Measurements from ENCODE around the gene ESPN. TPM values are rescaled to one million over a fixed set of nuclear protein-coding genes. Genes with fewer than 3 reads are reported as not detected.
"Not testable (repeated sequence)": the region's sequence is repeated elsewhere in the genome, so short reads cannot be mapped to it uniquely, and the experiment has no call there.

Gene ESPN
- total RNA-seq, 4 donors from 2014 or later, result 14.5 to 22.2 (median 18.6) TPM

DNA sequence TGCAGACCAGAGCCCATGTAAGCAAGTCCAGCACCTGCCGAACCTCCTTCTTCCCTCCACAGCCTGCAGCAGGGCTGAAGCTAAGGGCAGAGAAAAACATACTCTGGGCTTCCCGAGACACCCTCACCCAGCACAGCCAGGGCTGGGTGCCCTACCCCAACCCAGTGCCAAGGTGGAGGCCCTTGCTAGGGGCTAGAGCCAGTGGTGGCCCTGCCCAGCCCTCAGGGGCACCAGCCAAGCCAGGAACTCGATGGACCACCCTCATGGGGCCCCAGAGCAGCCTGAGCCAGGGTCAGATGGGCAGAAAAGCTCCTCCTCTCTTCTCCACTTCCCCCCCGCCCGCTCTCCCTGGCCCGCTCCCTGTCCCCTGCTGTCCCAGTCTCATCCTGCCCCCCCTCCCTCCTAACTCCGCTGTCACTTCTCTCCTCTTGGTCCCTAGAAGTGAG, 25.5 kb downstream of the ESPN start:
- no CpG with 5 or more reads among the region's 7 CpGs for WGBS, 2 donors
- H3K9me3 ChIP-seq, result no peaks in the 10 kb centered on the region
- TF ChIP-seq, protein P1, sequence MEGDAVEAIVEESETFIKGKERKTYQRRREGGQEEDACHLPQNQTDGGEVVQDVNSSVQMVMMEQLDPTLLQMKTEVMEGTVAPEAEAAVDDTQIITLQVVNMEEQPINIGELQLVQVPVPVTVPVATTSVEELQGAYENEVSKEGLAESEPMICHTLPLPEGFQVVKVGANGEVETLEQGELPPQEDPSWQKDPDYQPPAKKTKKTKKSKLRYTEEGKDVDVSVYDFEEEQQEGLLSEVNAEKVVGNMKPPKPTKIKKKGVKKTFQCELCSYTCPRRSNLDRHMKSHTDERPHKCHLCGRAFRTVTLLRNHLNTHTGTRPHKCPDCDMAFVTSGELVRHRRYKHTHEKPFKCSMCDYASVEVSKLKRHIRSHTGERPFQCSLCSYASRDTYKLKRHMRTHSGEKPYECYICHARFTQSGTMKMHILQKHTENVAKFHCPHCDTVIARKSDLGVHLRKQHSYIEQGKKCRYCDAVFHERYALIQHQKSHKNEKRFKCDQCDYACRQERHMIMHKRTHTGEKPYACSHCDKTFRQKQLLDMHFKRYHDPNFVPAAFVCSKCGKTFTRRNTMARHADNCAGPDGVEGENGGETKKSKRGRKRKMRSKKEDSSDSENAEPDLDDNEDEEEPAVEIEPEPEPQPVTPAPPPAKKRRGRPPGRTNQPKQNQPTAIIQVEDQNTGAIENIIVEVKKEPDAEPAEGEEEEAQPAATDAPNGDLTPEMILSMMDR (IDR thresholded peaks at IDR 0.05), result no peak
- H3K27me3 ChIP-seq, result peaks cover 9 to 100% (median 17%) of the 10 kb centered on the region in 4 donors
- intact Hi-C loops (cut with DNase I), result no loop called here
- peaks cover 17 to 44% (median 30%) of the 10 kb centered on the region in 3 donors for H3K4me1 ChIP-seq
- H3K36me3 ChIP-seq, result peaks cover 0 to 6% (median 0%) of the 10 kb centered on the region in 3 donors
- no peak overlapping the region for H3K4me3 ChIP-seq
- DNase-seq, result no peak
- H3K27ac ChIP-seq, result no peak overlapping the region

DNA sequence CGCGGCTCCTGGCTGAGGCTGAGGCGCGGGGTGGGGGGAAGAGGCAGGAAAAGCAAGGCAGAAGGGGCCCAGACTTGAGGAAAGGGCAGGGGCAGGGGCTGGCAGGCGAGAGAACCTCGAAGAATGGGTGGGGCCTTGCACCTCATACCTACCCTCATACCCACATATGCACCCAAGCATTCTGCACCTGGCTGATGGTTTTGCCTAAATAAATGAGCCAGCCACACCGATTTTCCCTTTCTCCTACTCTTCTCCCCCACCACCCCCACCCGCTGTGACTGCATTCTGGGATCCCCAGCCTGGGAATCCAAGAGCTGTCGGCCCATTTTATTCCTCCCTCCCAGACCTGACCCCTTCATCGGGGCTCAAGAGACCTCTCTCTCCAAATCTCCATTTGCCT, 25.9 kb downstream of the ESPN start:
- intact Hi-C loops (cut with DNase I); H3K27ac ChIP-seq; H3K9me3 ChIP-seq; H3K36me3 ChIP-seq; H3K4me3 ChIP-seq; DNase-seq: not testable (repeated sequence)
- Histone ChIP-seq H3K27me3 (peaks cover 9 to 100% (median 17%) of the 10 kb centered on the region in 4 donors), H3K4me1 (peaks cover 17 to 49% (median 33%) of the 10 kb centered on the region in 3 donors)
- 50 to 56% methylated on average over 6 to 8 of the region's 10 CpGs for WGBS, 2 donors

DNA sequence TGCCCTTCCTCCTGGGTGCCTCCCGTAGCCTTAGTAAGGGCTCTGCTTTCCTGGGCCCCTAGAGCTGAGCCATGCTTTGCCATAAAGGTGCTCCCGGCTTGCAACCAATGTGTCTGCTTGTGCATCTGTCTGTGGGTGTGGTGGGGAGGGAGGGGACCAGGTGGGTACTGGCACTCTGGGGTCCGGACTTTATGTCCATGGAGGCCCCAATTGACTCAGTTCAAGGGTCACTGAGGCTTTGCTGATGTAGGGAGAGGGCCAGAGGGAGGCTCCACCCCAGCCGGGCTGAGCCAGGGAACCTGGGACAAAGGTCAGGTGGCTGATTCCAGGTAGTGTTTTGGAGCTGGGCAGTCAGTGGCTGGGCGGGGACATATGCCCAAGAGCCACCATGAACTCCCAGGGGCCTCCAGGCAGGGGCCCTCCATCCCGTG, 26.4 kb downstream of the ESPN start:
- H3K36me3 ChIP-seq, result peaks cover 0 to 6% (median 0%) of the 10 kb centered on the region in 3 donors
- no peaks in the 10 kb centered on the region for H3K9me3 ChIP-seq
- TF ChIP-seq POLR2A (IDR thresholded peaks at IDR 0.05), result no peak
- TF ChIP-seq, protein P1 (IDR thresholded peaks at IDR 0.05), result no peak
- peaks cover 9 to 100% (median 17%) of the 10 kb centered on the region in 4 donors for H3K27me3 ChIP-seq
- intact Hi-C loops (cut with DNase I), result no loop called here
- H3K27ac ChIP-seq, result no peak overlapping the region
- H3K4me1 ChIP-seq, result peaks cover 17 to 52% (median 33%) of the 10 kb centered on the region in 3 donors
- no peak overlapping the region for H3K4me3 ChIP-seq
- WGBS, 2 donors, result 40 to 77% methylated on average over 1 to 3 of the region's 6 CpGs
- no peak for DNase-seq

GRCh38 chr1:6453895-6454855, 29.6 kb downstream of the ESPN start:
- H3K27ac ChIP-seq; H3K9me3 ChIP-seq; DNase-seq; intact Hi-C loops (cut with DNase I); H3K36me3 ChIP-seq: not testable (repeated sequence)
- 39 to 86% methylated on average over 2 to 6 of the region's 85 CpGs for WGBS, 2 donors
- Histone ChIP-seq H3K4me1 (peaks cover 0 to 24% (median 12%) of the 10 kb centered on the region in 3 donors), H3K27me3 (peaks cover 0 to 81% (median 3%) of the 10 kb centered on the region in 4 donors), H3K4me3 (peak overlapping the region in 2 of 4 donors; percentile 25 to 33)

- Histone ChIP-seq H3K27me3 (peaks cover 0 to 77% (median 0%) of the 10 kb centered on the region in 4 donors), H3K36me3 (peaks cover 0 to 9% (median 0%) of the 10 kb centered on the region in 3 donors), H3K9me3 (no peaks in the 10 kb centered on the region), H3K27ac (no peak overlapping the region), H3K4me3 (peak overlapping the region in 2 of 4 donors; percentile 25 to 33), H3K4me1 (peaks cover 3 to 28% (median 12%) of the 10 kb centered on the region in 3 donors)
- 0% methylated on average over 1 of the region's 115 CpGs; no CpG with 5 or more reads in 1 of the 2 donors for WGBS, 2 donors
- TF ChIP-seq, protein P1 (IDR thresholded peaks at IDR 0.05), result peak in 2 of 6 experiments; percentile 9 to 35
- TF ChIP-seq POLR2A (IDR thresholded peaks at IDR 0.05), result no peak
- intact Hi-C loops (cut with DNase I), result no loop called here
- DNase-seq, result no peak
Measured at GRCh38 chr1:6454856-6455751, 30.5 kb downstream of the ESPN start.

- DNase-seq; H3K27ac ChIP-seq; H3K9me3 ChIP-seq; intact Hi-C loops (cut with DNase I); H3K4me3 ChIP-seq: not testable (repeated sequence)
- peaks cover 0 to 77% (median 0%) of the 10 kb centered on the region in 4 donors for H3K27me3 ChIP-seq
- WGBS, 2 donors, result 53 to 63% methylated on average over 4 to 14 of the region's 58 CpGs
- H3K36me3 ChIP-seq, result peaks cover 0 to 17% (median 0%) of the 10 kb centered on the region in 3 donors
- H3K4me1 ChIP-seq, result peaks cover 7 to 37% (median 12%) of the 10 kb centered on the region in 3 donors
Measured at GRCh38 chr1:6455752-6456520, 31.4 kb downstream of the ESPN start.

All from esophagus squamous epithelium (tissue), 5 donors.